Uterus (tissue), 4 donors: Measurements from ENCODE around the gene PSMB5. TPM values are rescaled to one million over a fixed set of nuclear protein-coding genes. Genes with fewer than 3 reads are reported as not detected.

Experiments used
- DNase-seq, 2 donors: peaks; one replicate each; pipeline ENCODE4 v3.0.0-alpha.2; 2019 to 2020
- H3K27ac ChIP-seq, 2 donors: fragments of 200-600 bp; sonication (generic); 1 replicate in 1 of 2; 2 replicates in 1 of 2; pipeline ENCODE4 v1.5.1; 2016 to 2018
- H3K27me3 ChIP-seq, 2 donors: fragments of 200-600 bp; sonication (generic); one replicate each; pipeline ENCODE4 v1.5.1; 2018 to 2019; ENCODE audit warnings: control low read depth in 1 of 2
- H3K36me3 ChIP-seq, 2 donors: fragments of 200-600 bp; sonication (generic); one replicate each; pipeline ENCODE4 v1.5.1; 2019; ENCODE audit warnings: control low read depth in 1 of 2
- H3K4me1 ChIP-seq, 2 donors: fragments of 200-600 bp; sonication (generic); one replicate each; pipeline ENCODE4 v1.5.1; 2018 to 2019; ENCODE audit warnings: control low read depth in 1 of 2
- H3K4me3 ChIP-seq, 2 donors: fragments of 200-600 bp; sonication (generic); 1 replicate in 1 of 2; 2 replicates in 1 of 2; pipeline ENCODE4 v1.5.1; 2018 to 2019; ENCODE audit warnings: mild to moderate bottlenecking in 1 of 2
- H3K9me3 ChIP-seq, 2 donors: fragments of 200-600 bp; sonication (generic); one replicate each; pipeline ENCODE4 v1.5.1; 2019; ENCODE audit warnings: control low read depth in 1 of 2
- POLR2A ChIP-seq, 2 donors: fragments of 450-650 bp; IDR thresholded peaks; one replicate each; pipeline ENCODE4 v1.6.1; 2016; ENCODE audit warnings: antibody characterized with exemption in 2 of 2, mild to moderate bottlenecking in 1 of 2, moderate library complexity in 1 of 2
- intact Hi-C: fragments of 100-400 bp; cut with DNase I; formaldehyde crosslinking; loops from one replicate; pipeline ENCODE4 v1.15.1; 2023; ENCODE audit warnings: low total_unique reads
- total RNA-seq, 4 donors: library from RNA; depleted of rRNA in 3 of 4; stranded (reverse); fragments of >200 nt in 3 of 4; gene quantifications; one replicate each; pipeline versions ENCODE4 v1.1.0 to v1.2.4, GENCODE V29; 2014 to 2023
- TF ChIP-seq, protein P1 (sequence below), 4 experiments: fragments of 200-600 bp in 2 of 4; fragments of 450-650 bp in 2 of 4; sonication (generic) in 2 of 4; IDR thresholded peaks; one replicate each; pipeline ENCODE4 v1.5.1; 2016 to 2019; ENCODE audit warnings: antibody characterized with exemption in 4 of 4, mild to moderate bottlenecking in 2 of 4, moderate library complexity in 1 of 4
- donor health status: DM: yes; HTN: yes; CAD: no.

The PSMB5 gene
- total RNA-seq, 4 donors from 2014 or later, result 18.4 to 121 (median 92.0) TPM

GRCh38 chr14:23024612-23025075 lies 10.1 kb downstream of the PSMB5 start:
- H3K36me3 ChIP-seq, result no peaks in the 10 kb centered on the region
- no peaks in the 10 kb centered on the region for H3K27me3 ChIP-seq
- no peaks in the 10 kb centered on the region for H3K4me1 ChIP-seq
- intact Hi-C loops, result no loop called here
- no peak for TF ChIP-seq POLR2A (IDR thresholded peaks at IDR 0.05)
- TF ChIP-seq, protein P1, sequence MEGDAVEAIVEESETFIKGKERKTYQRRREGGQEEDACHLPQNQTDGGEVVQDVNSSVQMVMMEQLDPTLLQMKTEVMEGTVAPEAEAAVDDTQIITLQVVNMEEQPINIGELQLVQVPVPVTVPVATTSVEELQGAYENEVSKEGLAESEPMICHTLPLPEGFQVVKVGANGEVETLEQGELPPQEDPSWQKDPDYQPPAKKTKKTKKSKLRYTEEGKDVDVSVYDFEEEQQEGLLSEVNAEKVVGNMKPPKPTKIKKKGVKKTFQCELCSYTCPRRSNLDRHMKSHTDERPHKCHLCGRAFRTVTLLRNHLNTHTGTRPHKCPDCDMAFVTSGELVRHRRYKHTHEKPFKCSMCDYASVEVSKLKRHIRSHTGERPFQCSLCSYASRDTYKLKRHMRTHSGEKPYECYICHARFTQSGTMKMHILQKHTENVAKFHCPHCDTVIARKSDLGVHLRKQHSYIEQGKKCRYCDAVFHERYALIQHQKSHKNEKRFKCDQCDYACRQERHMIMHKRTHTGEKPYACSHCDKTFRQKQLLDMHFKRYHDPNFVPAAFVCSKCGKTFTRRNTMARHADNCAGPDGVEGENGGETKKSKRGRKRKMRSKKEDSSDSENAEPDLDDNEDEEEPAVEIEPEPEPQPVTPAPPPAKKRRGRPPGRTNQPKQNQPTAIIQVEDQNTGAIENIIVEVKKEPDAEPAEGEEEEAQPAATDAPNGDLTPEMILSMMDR (IDR thresholded peaks at IDR 0.05), result no peak
- H3K4me3 ChIP-seq, result no peak overlapping the region
- no peak overlapping the region for H3K27ac ChIP-seq
- DNase-seq, result no peak
- H3K9me3 ChIP-seq, result no peaks in the 10 kb centered on the region

GRCh38 chr14:23023795-23024152 lies 10.9 kb downstream of the PSMB5 start:
- Histone ChIP-seq H3K27ac (no peak overlapping the region), H3K36me3 (no peaks in the 10 kb centered on the region), H3K4me3 (no peak overlapping the region), H3K4me1 (no peaks in the 10 kb centered on the region), H3K27me3 (no peaks in the 10 kb centered on the region), H3K9me3 (no peaks in the 10 kb centered on the region)
- DNase-seq, result no peak
- TF ChIP-seq, protein P1 (IDR thresholded peaks at IDR 0.05), result no peak
- no peak for TF ChIP-seq POLR2A (IDR thresholded peaks at IDR 0.05)
- intact Hi-C loops, result no loop called here

DNA sequence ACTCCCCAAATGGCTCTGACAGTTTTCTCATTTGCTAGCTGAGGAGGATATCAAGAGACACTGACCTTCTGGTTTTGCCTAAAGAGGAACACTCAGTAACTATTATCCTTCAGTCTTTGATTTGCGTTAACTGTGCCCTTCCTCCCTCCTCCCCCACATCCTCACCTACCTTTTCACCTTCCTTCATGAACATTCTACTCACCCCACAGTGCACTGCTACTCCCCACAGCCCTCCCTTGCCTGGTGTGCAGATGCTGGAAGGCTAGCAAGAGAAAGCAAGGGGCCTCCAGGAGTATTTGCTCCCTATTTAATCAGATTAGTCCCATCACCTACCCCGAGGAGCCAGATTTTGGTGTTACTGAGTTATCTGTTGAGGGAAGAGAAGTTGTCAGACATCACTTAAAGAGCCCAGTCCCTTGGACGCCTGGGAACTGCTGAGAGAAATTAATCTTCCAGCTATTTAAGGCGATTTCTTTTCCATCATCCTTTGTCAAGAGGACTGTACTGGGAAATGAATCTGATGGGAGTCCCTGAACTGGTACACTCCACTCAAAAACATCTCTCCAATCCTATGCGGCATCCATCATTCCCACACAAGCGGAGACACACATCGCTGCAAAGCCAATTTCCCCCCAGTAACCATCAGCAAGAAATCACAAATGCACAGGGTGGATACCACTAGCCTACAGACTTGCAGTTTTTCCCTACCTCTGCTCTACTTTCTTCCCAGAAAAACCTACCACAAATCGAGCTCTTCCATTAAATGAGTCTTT lies 11.5 kb downstream of the PSMB5 start:
- intact Hi-C loops, result no loop called here
- DNase-seq, result no peak
- Histone ChIP-seq H3K4me3 (no peak overlapping the region), H3K27ac (no peak overlapping the region), H3K9me3 (no peaks in the 10 kb centered on the region), H3K27me3 (no peaks in the 10 kb centered on the region), H3K4me1 (no peaks in the 10 kb centered on the region), H3K36me3 (no peaks in the 10 kb centered on the region)
- TF ChIP-seq POLR2A (IDR thresholded peaks at IDR 0.05), result no peak
- TF ChIP-seq, protein P1 (IDR thresholded peaks at IDR 0.05), result no peak

DNA sequence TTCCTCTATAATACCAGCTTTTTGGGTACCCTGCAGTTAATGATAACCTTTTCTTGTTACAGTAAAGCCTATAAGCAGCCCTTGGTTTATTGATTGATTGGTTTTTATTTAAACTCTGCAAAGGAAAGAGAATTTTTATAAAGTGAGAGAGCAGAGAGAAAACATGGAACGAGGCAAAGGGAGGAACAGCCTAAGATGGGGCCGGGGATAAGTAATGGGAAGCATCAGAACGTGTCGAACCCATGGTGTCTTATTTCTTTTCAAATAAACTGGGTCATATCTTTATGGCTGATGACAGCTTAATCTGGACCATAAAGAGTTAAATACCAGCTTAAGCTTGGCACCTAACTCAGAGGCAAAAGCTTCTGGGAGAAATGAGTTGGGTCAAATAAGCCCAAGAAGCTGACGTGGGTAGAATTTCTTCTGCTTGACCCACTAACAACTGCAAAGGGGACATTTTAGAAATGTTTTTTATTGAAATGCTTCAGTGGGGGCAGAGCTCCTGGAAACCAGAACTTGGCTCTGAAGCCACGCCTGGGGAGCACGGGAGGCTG lies 12.7 kb downstream of the PSMB5 start:
- TF ChIP-seq, protein P1 (IDR thresholded peaks at IDR 0.05), result no peak
- TF ChIP-seq POLR2A (IDR thresholded peaks at IDR 0.05), result no peak
- no peak for DNase-seq
- intact Hi-C loops, result no loop called here

GRCh38 chr14:23021434-23021833 lies 13.3 kb downstream of the PSMB5 start:
- H3K4me3 ChIP-seq, result no peak overlapping the region
- intact Hi-C loops, result no loop called here
- no peak overlapping the region for H3K27ac ChIP-seq
- no peaks in the 10 kb centered on the region for H3K9me3 ChIP-seq
- H3K4me1 ChIP-seq, result no peaks in the 10 kb centered on the region
- no peak for DNase-seq
- no peaks in the 10 kb centered on the region for H3K36me3 ChIP-seq
- H3K27me3 ChIP-seq, result no peaks in the 10 kb centered on the region
- TF ChIP-seq, protein P1 (IDR thresholded peaks at IDR 0.05), result no peak
- TF ChIP-seq POLR2A (IDR thresholded peaks at IDR 0.05), result no peak

More for the DNA sequence above, 12.7 kb downstream of the PSMB5 start:
- no peaks in the 10 kb centered on the region for H3K36me3 ChIP-seq
- no peak overlapping the region for H3K4me3 ChIP-seq
- no peaks in the 10 kb centered on the region for H3K4me1 ChIP-seq
- H3K27me3 ChIP-seq, result no peaks in the 10 kb centered on the region
- no peak overlapping the region for H3K27ac ChIP-seq
- no peaks in the 10 kb centered on the region for H3K9me3 ChIP-seq
